22Rv1 (cell line): Measurements from ENCODE around the gene PRDM16.

Source experiments
- ZFX ChIP-seq: fragments of 450-650 bp; IDR thresholded peaks from 2 replicates; pipeline ENCODE4 v1.6.1; 2017; ENCODE audit warnings: antibody characterized with exemption, borderline replicate concordance
- TF ChIP-seq, protein P1 (sequence below): fragments of 450-650 bp; IDR thresholded peaks from 2 replicates; pipeline ENCODE4 v1.5.1; 2017; ENCODE audit warnings: mild to moderate bottlenecking

- TF ChIP-seq, protein P1, sequence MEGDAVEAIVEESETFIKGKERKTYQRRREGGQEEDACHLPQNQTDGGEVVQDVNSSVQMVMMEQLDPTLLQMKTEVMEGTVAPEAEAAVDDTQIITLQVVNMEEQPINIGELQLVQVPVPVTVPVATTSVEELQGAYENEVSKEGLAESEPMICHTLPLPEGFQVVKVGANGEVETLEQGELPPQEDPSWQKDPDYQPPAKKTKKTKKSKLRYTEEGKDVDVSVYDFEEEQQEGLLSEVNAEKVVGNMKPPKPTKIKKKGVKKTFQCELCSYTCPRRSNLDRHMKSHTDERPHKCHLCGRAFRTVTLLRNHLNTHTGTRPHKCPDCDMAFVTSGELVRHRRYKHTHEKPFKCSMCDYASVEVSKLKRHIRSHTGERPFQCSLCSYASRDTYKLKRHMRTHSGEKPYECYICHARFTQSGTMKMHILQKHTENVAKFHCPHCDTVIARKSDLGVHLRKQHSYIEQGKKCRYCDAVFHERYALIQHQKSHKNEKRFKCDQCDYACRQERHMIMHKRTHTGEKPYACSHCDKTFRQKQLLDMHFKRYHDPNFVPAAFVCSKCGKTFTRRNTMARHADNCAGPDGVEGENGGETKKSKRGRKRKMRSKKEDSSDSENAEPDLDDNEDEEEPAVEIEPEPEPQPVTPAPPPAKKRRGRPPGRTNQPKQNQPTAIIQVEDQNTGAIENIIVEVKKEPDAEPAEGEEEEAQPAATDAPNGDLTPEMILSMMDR: no peak
- no peak for TF ChIP-seq ZFX
Measured at GRCh38 chr1:3105167-3105863, 36.3 kb downstream of the PRDM16 start.
